Trophoblast cell (in vitro differentiated cells and primary cell): Measurements from ENCODE around the gene MAML3.

ENCODE experiments used
- DNase-seq, 2 donors: peaks; one replicate each; pipeline ENCODE4 v3.0.0-alpha.2; 2016
- H2AFZ ChIP-seq: 2 replicates; pipeline ENCODE4 v1.6.1; 2013; ENCODE audit warnings: low read length, moderate library complexity, mild to moderate bottlenecking; ENCODE audit not compliant: insufficient read depth, poor library complexity
- H2AK5ac ChIP-seq: 2 replicates; pipeline ENCODE4 v1.6.1; 2013; ENCODE audit warnings: mild to moderate bottlenecking, low read length
- H2BK120ac ChIP-seq: 2 replicates; pipeline ENCODE4 v1.6.1; 2013; ENCODE audit warnings: low read length, mild to moderate bottlenecking, moderate library complexity; ENCODE audit not compliant: insufficient read depth, poor library complexity
- H2BK12ac ChIP-seq: 2 replicates; pipeline ENCODE4 v1.6.1; 2013; ENCODE audit warnings: mild to moderate bottlenecking, low read length, moderate library complexity
- H2BK5ac ChIP-seq: 2 replicates; pipeline ENCODE4 v1.6.1; 2013; ENCODE audit warnings: low read length, low read depth, moderate library complexity, mild to moderate bottlenecking; ENCODE audit not compliant: poor library complexity
- H3K14ac ChIP-seq: 2 replicates; pipeline ENCODE4 v1.6.1; 2013; ENCODE audit warnings: mild to moderate bottlenecking, low read length
- H3K18ac ChIP-seq: 2 replicates; pipeline ENCODE4 v1.6.1; 2013; ENCODE audit warnings: mild to moderate bottlenecking, low read length
- H3K23ac ChIP-seq: 2 replicates; pipeline ENCODE4 v1.6.1; 2013; ENCODE audit warnings: low read length
- H3K27ac ChIP-seq: 2 replicates; pipeline ENCODE4 v1.5.1; 2013; ENCODE audit warnings: low read depth, mild to moderate bottlenecking, inconsistent platforms, low read length, moderate library complexity
- H3K27me3 ChIP-seq: 2 replicates; pipeline ENCODE4 v1.6.1; 2013; ENCODE audit warnings: inconsistent platforms, mild to moderate bottlenecking, low read length, moderate library complexity; ENCODE audit not compliant: insufficient read depth
- H3K36me3 ChIP-seq, 2 experiments: 1 replicate in 1 of 2; 2 replicates in 1 of 2; pipeline ENCODE4 v1.6.1; 2013; ENCODE audit warnings: low read length in 2 of 2, mild to moderate bottlenecking in 2 of 2, moderate library complexity in 1 of 2; ENCODE audit not compliant: insufficient read depth in 2 of 2, control insufficient read depth in 1 of 2
- H3K4ac ChIP-seq: 2 replicates; pipeline ENCODE4 v1.6.1; 2013; ENCODE audit warnings: low read depth, mild to moderate bottlenecking, low read length, moderate library complexity
- H3K4me1 ChIP-seq, 2 experiments: 1 replicate in 1 of 2; 2 replicates in 1 of 2; pipeline ENCODE4 v1.6.1; 2013; ENCODE audit warnings: low read length in 2 of 2, mild to moderate bottlenecking in 2 of 2, moderate library complexity in 1 of 2; ENCODE audit not compliant: insufficient read depth in 2 of 2, control insufficient read depth in 1 of 2
- H3K4me2 ChIP-seq: 2 replicates; pipeline ENCODE4 v1.6.1; 2013; ENCODE audit warnings: inconsistent platforms, mild to moderate bottlenecking, low read length, moderate library complexity
- H3K4me3 ChIP-seq: 2 replicates; pipeline ENCODE4 v1.5.1; 2013; ENCODE audit warnings: mild to moderate bottlenecking, low read depth, low read length, inconsistent platforms
- H3K79me1 ChIP-seq: one replicate; pipeline ENCODE4 v1.6.1; 2013; ENCODE audit warnings: low read length
- H3K79me2 ChIP-seq: 2 replicates; pipeline ENCODE4 v1.6.1; 2013; ENCODE audit warnings: low read length, mild to moderate bottlenecking; ENCODE audit not compliant: control insufficient read depth, insufficient read depth, poor library complexity
- H3K9ac ChIP-seq: 2 replicates; pipeline ENCODE4 v1.6.1; 2013; ENCODE audit warnings: mild to moderate bottlenecking, low read length
- H3K9me3 ChIP-seq: 2 replicates; pipeline ENCODE4 v1.6.1; 2013; ENCODE audit warnings: low read depth, mild to moderate bottlenecking, control low read depth, inconsistent platforms, low read length; ENCODE audit not compliant: insufficient read depth
- H4K12ac ChIP-seq: 2 replicates; pipeline ENCODE4 v1.6.1; 2013; ENCODE audit warnings: low read depth, mild to moderate bottlenecking, low read length, moderate library complexity
- H4K8ac ChIP-seq: 2 replicates; pipeline ENCODE4 v1.6.1; 2013; ENCODE audit warnings: low read depth, mild to moderate bottlenecking, low read length, moderate library complexity
- H4K91ac ChIP-seq: one replicate; pipeline ENCODE4 v1.6.1; 2013; ENCODE audit warnings: low read depth, mild to moderate bottlenecking, low read length, moderate library complexity
- WGBS: extraction: QIAGEN DNeasy Blood & Tissue Kit; methylation state at CpG from one replicate; pipeline ENCODE4 v1.1.7; 2013; ENCODE audit warnings: missing lambda C conversion rate; ENCODE audit not compliant: insufficient read length, insufficient coverage; ENCODE audit errors: extremely low coverage; 5-methylcytosine and 5-hydroxymethylcytosine counted together

Gene MAML3

DNA sequence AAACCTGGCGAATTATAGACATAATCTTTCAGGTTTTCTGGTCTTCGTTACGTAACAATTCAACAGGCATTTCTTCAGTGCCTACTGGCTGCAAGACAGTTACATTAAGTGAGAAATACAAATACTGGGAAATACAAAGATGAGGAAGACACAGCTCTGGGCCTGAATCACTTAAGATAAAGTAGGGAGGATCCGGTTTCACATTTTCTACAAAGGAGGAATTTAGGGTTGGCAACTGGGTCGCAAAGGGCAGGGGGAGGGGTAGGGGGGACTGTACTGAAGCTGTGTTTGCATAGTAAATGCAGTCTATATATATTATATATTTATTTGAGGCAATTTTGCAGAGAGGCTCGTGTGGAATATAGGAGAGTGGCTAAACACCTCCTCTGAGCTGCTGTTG, 107.4 kb downstream of the MAML3 start:
- H2AK5ac ChIP-seq: no peak overlapping the region
- no CpG with 5 or more reads among the region's 6 CpGs for WGBS

DNA sequence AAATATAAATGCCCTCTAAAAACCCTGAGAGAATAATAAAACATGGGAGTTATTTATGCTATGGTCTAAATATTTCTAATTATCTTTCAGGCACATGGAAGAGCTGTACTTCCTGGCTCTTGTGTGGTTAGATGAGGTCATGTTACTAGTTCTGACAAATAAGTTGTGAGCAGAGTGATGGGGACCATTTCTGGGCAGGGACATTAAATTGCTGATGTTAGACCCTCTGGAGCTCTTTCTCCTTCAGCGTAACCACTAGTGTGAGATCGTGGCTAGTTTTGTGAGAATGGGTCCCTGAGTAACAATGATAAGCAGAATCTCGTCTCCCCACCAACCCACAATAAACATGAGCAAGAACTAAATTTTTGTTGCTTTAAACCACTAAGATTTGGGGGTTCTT, 108.0 kb downstream of the MAML3 start:
- Histone ChIP-seq H2AFZ (no peak overlapping the region), H2BK120ac (peak overlapping the region; percentile 25), H3K79me1 (peaks cover 9% of the 10 kb centered on the region), H3K36me3 (no peaks in the 10 kb centered on the region), H4K8ac (no peak overlapping the region), H2BK12ac (no peak overlapping the region), H3K4me1 (peaks cover 11 to 28% of the 10 kb centered on the region in 2 experiments), H4K91ac (no peak overlapping the region), H3K14ac (peak overlapping the region; percentile 51), H2BK5ac (peak overlapping the region; percentile 54), H4K12ac (no peak overlapping the region), H3K9me3 (no peaks in the 10 kb centered on the region), H3K27me3 (no peaks in the 10 kb centered on the region), H3K4me3 (no peak overlapping the region), H3K9ac (no peak overlapping the region), H3K23ac (no peak overlapping the region), H3K4ac (no peak overlapping the region), H3K27ac (no peak overlapping the region), H3K18ac (no peak overlapping the region), H3K4me2 (no peak overlapping the region), H2AK5ac (peak overlapping the region; percentile 80), H3K79me2 (peaks cover 6% of the 10 kb centered on the region)
- DNase-seq: no peak
- no CpG with 5 or more reads among the region's 3 CpGs for WGBS

More for the DNA sequence above, 107.4 kb downstream of the MAML3 start:
- Histone ChIP-seq H2AFZ (no peak overlapping the region), H4K91ac (no peak overlapping the region), H3K9ac (no peak overlapping the region), H3K27me3 (no peaks in the 10 kb centered on the region), H3K4me2 (no peak overlapping the region), H2BK5ac (peak overlapping the region; percentile 45), H3K4ac (no peak overlapping the region), H3K9me3 (no peaks in the 10 kb centered on the region), H2BK120ac (no peak overlapping the region), H4K12ac (no peak overlapping the region), H3K36me3 (no peaks in the 10 kb centered on the region), H3K4me3 (no peak overlapping the region), H3K79me1 (peaks cover 9% of the 10 kb centered on the region), H3K18ac (no peak overlapping the region), H3K4me1 (peaks cover 11 to 28% of the 10 kb centered on the region in 2 experiments), H3K27ac (no peak overlapping the region), H3K23ac (no peak overlapping the region), H4K8ac (no peak overlapping the region), H3K79me2 (peaks cover 6% of the 10 kb centered on the region), H2BK12ac (no peak overlapping the region), H3K14ac (no peak overlapping the region)
- DNase-seq: peak in 1 of 2 donors; percentile 5

DNA sequence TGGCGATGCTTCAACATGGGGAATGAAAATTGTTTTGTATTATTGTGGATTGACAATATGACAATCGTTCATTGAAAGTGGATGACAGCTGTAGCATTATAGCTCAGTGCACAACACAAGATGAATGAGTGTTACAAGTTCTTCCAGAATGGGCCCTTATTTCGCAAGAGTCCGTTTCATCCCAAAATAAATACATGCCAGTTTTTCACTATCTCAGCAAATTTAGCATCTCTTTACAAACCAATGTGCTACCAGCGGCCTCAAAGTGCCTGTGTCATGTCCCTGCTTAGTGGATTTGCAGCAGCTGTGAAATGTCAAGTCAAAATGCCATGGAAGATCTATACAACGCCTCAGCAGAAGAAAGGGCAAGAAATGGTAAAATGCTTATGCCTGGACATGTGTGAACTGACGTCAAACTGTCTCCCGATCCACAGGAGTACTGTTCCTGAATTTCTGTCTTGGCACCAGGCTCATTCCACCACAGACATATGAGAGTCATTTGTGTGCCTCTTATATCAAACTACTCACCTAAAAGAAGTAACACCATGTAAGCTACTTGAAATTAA, 109.6 kb downstream of the MAML3 start:
- Histone ChIP-seq H3K79me2 (peaks cover 6% of the 10 kb centered on the region), H2BK12ac (no peak overlapping the region), H3K9ac (no peak overlapping the region), H3K4ac (no peak overlapping the region), H4K12ac (no peak overlapping the region), H3K36me3 (no peaks in the 10 kb centered on the region), H3K18ac (no peak overlapping the region), H2AFZ (no peak overlapping the region), H3K79me1 (peaks cover 9% of the 10 kb centered on the region), H2BK5ac (no peak overlapping the region), H4K8ac (no peak overlapping the region), H3K4me1 (peaks cover 11 to 24% of the 10 kb centered on the region in 2 experiments), H3K14ac (no peak overlapping the region), H3K27ac (no peak overlapping the region), H3K9me3 (no peaks in the 10 kb centered on the region), H2AK5ac (no peak overlapping the region), H3K27me3 (no peaks in the 10 kb centered on the region), H3K4me3 (no peak overlapping the region), H4K91ac (no peak overlapping the region), H2BK120ac (no peak overlapping the region), H3K4me2 (no peak overlapping the region), H3K23ac (no peak overlapping the region)
- WGBS: no CpG with 5 or more reads among the region's 8 CpGs
- no peak for DNase-seq

DNA sequence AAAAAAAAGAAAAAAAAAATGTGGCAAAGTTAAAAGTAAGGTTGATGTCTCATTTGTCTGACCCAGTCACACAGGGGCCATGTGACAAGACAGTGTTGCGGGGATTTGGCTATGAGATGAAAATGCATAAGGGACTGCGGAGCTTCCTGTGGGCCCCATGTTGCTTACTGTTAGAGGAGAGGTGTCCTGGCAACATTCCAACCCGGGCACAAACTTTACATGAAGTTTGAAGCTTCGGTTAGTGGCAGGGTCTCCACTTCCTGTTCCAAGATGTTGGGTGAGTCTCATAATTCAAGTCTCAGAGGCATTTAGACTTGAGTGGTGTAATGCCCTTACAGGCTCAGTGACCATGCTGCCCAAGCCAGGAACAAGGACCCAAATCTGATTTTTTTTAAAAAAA, 111.3 kb downstream of the MAML3 start:
- DNase-seq: no peak
- no CpG with 5 or more reads among the region's 4 CpGs for WGBS

More for the DNA sequence above, 111.3 kb downstream of the MAML3 start:
- Histone ChIP-seq H4K12ac (no peak overlapping the region), H3K4ac (no peak overlapping the region), H2BK120ac (no peak overlapping the region), H3K14ac (no peak overlapping the region), H2AFZ (no peak overlapping the region), H4K91ac (no peak overlapping the region), H2AK5ac (no peak overlapping the region), H3K27me3 (no peaks in the 10 kb centered on the region), H3K27ac (no peak overlapping the region), H3K9me3 (no peaks in the 10 kb centered on the region), H3K36me3 (no peaks in the 10 kb centered on the region), H3K4me3 (no peak overlapping the region), H4K8ac (no peak overlapping the region), H3K4me2 (no peak overlapping the region), H3K23ac (no peak overlapping the region), H3K79me1 (peaks cover 8% of the 10 kb centered on the region), H3K79me2 (peaks cover 6% of the 10 kb centered on the region), H2BK12ac (no peak overlapping the region), H3K4me1 (peaks cover 11 to 25% of the 10 kb centered on the region in 2 experiments), H3K18ac (no peak overlapping the region), H3K9ac (no peak overlapping the region), H2BK5ac (no peak overlapping the region)
